ENCODE data around the gene SNCA. TPM values are rescaled to one million over a fixed set of nuclear protein-coding genes. Genes with fewer than 3 reads are reported as not detected.

The SNCA gene
- total RNA-seq, 4 donors from 2014 or later = 11.6 to 27.4 (median 19.3) TPM

DNA sequence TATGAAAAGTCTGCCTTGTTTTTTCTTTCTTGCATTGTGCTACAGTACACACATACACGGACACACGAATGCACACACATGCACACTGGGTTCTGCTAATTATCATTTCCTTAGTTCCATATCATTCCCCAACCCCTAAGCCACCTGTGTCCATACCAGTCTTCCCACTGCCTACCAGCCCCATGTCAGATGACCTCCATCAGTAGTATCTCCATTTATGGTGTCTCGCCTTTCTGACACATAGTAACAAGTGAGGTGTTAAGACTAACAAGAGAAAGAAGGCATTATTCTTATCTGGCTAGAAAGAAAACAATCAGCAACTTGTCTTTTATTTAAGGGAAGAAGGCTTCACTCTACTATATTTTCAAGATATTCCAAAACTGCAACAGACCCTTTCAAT is 67.1 kb downstream of the SNCA start:
- 97% methylated on average over 3 of the region's 3 CpGs for WGBS
- Histone ChIP-seq H3K36me3 (no peaks in the 10 kb centered on the region), H3K27me3 (no peaks in the 10 kb centered on the region), H3K27ac (no peak overlapping the region), H3K4me3 (no peak overlapping the region), H3K4me1 (peaks cover 18% of the 10 kb centered on the region), H3K9me3 (no peaks in the 10 kb centered on the region)
- TF ChIP-seq EP300 (IDR thresholded peaks at IDR 0.05) (no peak), POLR2A (IDR thresholded peaks at IDR 0.05) (no peak), POLR2AphosphoS5 (IDR thresholded peaks at IDR 0.05) (no peak)
- TF ChIP-seq, protein P1, sequence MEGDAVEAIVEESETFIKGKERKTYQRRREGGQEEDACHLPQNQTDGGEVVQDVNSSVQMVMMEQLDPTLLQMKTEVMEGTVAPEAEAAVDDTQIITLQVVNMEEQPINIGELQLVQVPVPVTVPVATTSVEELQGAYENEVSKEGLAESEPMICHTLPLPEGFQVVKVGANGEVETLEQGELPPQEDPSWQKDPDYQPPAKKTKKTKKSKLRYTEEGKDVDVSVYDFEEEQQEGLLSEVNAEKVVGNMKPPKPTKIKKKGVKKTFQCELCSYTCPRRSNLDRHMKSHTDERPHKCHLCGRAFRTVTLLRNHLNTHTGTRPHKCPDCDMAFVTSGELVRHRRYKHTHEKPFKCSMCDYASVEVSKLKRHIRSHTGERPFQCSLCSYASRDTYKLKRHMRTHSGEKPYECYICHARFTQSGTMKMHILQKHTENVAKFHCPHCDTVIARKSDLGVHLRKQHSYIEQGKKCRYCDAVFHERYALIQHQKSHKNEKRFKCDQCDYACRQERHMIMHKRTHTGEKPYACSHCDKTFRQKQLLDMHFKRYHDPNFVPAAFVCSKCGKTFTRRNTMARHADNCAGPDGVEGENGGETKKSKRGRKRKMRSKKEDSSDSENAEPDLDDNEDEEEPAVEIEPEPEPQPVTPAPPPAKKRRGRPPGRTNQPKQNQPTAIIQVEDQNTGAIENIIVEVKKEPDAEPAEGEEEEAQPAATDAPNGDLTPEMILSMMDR (IDR thresholded peaks at IDR 0.05) = no peak
- DNase-seq (ENCODE audit: low spot score in 2 of 2) = no peak

DNA sequence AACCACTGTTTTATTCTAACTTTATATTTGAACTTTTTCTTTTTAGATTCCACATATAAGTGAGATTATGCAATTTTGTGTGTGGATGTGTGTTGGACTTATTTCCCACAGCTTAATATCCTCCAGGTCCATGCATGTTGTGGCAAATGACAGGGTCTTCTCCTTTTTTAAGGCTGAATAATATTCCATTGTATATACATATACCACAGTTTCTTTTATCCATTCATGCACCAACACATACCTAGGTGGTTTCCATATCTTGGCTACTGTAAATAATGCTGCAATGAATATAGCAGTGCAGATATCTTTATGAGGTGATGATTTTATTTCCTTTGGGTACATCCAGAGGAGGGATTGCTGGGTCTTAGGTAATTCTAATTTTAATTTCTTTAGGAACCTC is 69.0 kb downstream of the SNCA start:
- Histone ChIP-seq H3K36me3 (no peaks in the 10 kb centered on the region), H3K9me3 (no peaks in the 10 kb centered on the region), H3K4me3 (no peak overlapping the region), H3K27ac (no peak overlapping the region), H3K4me1 (peaks cover 18% of the 10 kb centered on the region), H3K27me3 (no peaks in the 10 kb centered on the region)
- DNase-seq (ENCODE audit: low spot score in 2 of 2) = no peak
- TF ChIP-seq POLR2AphosphoS5 (IDR thresholded peaks at IDR 0.05) (no peak), POLR2A (IDR thresholded peaks at IDR 0.05) (no peak), EP300 (IDR thresholded peaks at IDR 0.05) (no peak)
- TF ChIP-seq, protein P1 (IDR thresholded peaks at IDR 0.05) = no peak

DNA sequence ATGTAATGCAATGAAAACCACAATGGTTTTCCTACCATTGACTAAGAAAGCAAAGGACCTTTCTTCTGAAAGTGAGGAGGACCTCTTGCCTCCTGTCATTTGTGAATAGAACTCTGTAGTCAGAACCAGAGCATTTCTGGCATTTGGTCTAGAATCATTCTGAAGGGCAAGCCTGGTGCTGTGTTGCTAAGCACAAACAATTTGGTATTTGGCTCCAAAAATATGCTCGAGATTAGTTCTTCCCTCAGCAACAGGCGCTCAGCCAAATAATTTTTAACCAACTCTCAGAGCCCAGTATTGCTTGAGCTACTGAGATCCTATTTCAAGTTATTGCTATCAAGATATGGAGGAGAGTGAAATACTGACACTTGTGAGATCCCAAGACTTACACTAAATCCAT is 71.0 kb downstream of the SNCA start:
- WGBS = 10% methylated on average over 2 of the region's 2 CpGs
- DNase-seq (ENCODE audit: low spot score in 2 of 2) = no peak
- TF ChIP-seq POLR2AphosphoS5 (IDR thresholded peaks at IDR 0.05) = no peak
- TF ChIP-seq EP300 (IDR thresholded peaks at IDR 0.05) = no peak
- no peak for TF ChIP-seq POLR2A (IDR thresholded peaks at IDR 0.05)
- TF ChIP-seq, protein P1 (IDR thresholded peaks at IDR 0.05) = no peak
- Histone ChIP-seq H3K4me1 (peaks cover 18% of the 10 kb centered on the region), H3K27me3 (no peaks in the 10 kb centered on the region), H3K27ac (peak overlapping the region; percentile 67), H3K36me3 (no peaks in the 10 kb centered on the region), H3K9me3 (no peaks in the 10 kb centered on the region), H3K4me3 (no peak overlapping the region)

DNA sequence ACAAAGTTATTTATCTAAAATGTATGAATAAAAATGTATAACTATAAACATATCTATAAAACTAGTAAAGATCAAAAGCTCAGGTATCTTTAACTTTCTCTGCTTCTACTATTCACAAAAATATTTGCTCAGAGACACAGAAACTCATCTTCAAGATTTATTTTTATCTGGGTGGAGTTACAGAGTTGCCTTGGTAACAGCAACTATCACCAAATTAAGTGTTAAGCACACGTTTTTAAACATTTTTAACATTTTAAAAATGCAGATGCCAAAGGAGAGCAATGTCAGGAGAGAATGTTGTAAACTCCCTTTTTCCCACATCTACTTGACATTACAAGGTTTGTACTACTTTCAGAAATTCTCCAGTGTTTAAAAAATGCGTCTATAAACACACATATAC is 71.4 kb downstream of the SNCA start:
- WGBS = 19% methylated on average over 2 of the region's 2 CpGs
- Histone ChIP-seq H3K27me3 (no peaks in the 10 kb centered on the region), H3K4me3 (no peak overlapping the region), H3K9me3 (no peaks in the 10 kb centered on the region), H3K4me1 (peaks cover 18% of the 10 kb centered on the region), H3K27ac (peak overlapping the region; percentile 67), H3K36me3 (no peaks in the 10 kb centered on the region)
- DNase-seq (ENCODE audit: low spot score in 2 of 2) = no peak
- TF ChIP-seq EP300 (IDR thresholded peaks at IDR 0.05) = no peak
- no peak for TF ChIP-seq POLR2AphosphoS5 (IDR thresholded peaks at IDR 0.05)
- TF ChIP-seq, protein P1 (IDR thresholded peaks at IDR 0.05) = no peak
- TF ChIP-seq POLR2A (IDR thresholded peaks at IDR 0.05) = no peak

DNA sequence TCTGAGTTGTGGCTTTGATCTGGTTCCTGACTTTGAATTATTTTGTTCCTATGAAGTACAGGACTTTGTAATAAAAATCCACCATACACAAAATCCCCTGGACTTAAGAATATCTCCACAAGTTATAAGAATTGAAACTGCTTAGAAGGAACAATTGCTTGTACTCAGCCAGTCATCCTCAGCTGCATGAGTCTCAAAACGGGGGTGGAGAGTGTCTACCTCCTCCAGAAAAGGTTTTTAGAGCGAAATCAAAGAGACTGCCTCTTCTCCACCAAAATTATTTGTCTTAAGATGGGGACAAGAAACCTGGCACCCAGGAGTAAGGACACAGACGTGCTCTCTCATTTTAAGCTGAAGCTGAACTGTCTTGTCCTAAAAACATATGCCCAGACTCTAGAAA is 74.7 kb downstream of the SNCA start:
- Histone ChIP-seq H3K9me3 (no peaks in the 10 kb centered on the region), H3K36me3 (no peaks in the 10 kb centered on the region), H3K27me3 (no peaks in the 10 kb centered on the region), H3K4me3 (no peak overlapping the region), H3K27ac (no peak overlapping the region), H3K4me1 (peaks cover 18% of the 10 kb centered on the region)
- 91% methylated on average over 3 of the region's 3 CpGs for WGBS
- TF ChIP-seq POLR2A (IDR thresholded peaks at IDR 0.05) (no peak), POLR2AphosphoS5 (IDR thresholded peaks at IDR 0.05) (no peak), EP300 (IDR thresholded peaks at IDR 0.05) (no peak)
- TF ChIP-seq, protein P1 (IDR thresholded peaks at IDR 0.05) = no peak
- no peak for DNase-seq (ENCODE audit: low spot score in 2 of 2)
